Measurements from ENCODE around the gene C1orf226. TPM values are rescaled to one million over a fixed set of nuclear protein-coding genes. Genes with fewer than 3 reads are reported as not detected.
A peak's percentile ranks its signal among the peaks of the same experiment; 100 is the strongest.

The C1orf226 gene
- total and polyA plus RNA-seq, 9 of the 15 experiments (the other 6 are each of a cell fraction or from before 2014, with no cell fraction given) = 0.10 to 1.4 (median 0.47) TPM

DNA sequence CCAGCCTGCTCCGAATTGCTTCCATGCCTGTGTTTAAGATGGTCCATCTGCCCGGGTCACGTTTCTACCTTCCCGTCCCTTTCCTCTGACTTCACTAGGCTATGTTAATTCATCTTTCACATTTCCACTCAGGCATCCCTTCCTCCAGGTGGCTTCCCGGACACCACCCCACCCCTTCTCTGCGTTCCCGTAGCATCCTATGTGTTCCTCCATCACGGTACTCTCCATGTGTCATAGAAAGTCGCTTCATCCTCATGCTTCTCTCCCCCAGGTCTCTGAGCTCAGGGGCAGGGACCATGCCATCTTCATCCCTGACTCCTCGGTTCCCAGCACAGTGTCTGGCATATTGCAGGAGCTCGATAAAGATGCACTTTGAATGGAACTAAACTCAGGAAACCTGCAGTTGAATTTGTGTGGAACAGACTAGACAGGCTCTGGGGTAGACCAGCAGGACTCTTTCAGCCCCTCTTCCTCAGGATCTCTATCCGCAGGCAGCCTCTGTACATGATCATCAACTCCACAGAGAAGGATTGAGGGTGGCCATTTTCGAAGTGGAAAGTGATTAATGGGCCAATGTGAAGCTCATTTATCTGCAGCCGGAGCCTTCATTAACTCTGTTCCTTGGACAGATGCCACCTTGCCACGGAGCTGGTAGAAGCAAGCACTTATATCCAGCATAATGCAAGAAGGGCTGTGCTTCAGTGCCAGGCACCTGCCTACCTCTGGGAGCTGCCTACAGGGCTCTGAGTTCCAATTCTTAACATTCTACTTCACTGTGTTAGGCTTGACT is 9.1 kb downstream of the C1orf226 start (continued):
- TF ChIP-seq, protein P1, sequence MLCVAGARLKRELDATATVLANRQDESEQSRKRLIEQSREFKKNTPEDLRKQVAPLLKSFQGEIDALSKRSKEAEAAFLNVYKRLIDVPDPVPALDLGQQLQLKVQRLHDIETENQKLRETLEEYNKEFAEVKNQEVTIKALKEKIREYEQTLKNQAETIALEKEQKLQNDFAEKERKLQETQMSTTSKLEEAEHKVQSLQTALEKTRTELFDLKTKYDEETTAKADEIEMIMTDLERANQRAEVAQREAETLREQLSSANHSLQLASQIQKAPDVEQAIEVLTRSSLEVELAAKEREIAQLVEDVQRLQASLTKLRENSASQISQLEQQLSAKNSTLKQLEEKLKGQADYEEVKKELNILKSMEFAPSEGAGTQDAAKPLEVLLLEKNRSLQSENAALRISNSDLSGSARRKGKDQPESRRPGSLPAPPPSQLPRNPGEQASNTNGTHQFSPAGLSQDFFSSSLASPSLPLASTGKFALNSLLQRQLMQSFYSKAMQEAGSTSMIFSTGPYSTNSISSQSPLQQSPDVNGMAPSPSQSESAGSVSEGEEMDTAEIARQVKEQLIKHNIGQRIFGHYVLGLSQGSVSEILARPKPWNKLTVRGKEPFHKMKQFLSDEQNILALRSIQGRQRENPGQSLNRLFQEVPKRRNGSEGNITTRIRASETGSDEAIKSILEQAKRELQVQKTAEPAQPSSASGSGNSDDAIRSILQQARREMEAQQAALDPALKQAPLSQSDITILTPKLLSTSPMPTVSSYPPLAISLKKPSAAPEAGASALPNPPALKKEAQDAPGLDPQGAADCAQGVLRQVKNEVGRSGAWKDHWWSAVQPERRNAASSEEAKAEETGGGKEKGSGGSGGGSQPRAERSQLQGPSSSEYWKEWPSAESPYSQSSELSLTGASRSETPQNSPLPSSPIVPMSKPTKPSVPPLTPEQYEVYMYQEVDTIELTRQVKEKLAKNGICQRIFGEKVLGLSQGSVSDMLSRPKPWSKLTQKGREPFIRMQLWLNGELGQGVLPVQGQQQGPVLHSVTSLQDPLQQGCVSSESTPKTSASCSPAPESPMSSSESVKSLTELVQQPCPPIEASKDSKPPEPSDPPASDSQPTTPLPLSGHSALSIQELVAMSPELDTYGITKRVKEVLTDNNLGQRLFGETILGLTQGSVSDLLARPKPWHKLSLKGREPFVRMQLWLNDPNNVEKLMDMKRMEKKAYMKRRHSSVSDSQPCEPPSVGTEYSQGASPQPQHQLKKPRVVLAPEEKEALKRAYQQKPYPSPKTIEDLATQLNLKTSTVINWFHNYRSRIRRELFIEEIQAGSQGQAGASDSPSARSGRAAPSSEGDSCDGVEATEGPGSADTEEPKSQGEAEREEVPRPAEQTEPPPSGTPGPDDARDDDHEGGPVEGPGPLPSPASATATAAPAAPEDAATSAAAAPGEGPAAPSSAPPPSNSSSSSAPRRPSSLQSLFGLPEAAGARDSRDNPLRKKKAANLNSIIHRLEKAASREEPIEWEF (CRISPR knock-in tag; IDR thresholded peaks at IDR 0.05) = no peak
- TF ChIP-seq E2F1 (CRISPR knock-in tag; IDR thresholded peaks at IDR 0.05) (no peak), ZNF584 (CRISPR knock-in tag; IDR thresholded peaks at IDR 0.05; ENCODE audit: low read depth) (no peak), KDM1A (IDR thresholded peaks at IDR 0.05) (0 out of 4 replicates have a peak, but pooled peaks have one; percentile 8 to 44), GABPB1 (CRISPR knock-in tag; IDR thresholded peaks at IDR 0.05) (no peak), POLR2H (tag; IDR thresholded peaks at IDR 0.05; ENCODE audit: low read depth) (no peak), TOE1 (IDR thresholded peaks at IDR 0.05; ENCODE audit: borderline replicate concordance) (no peak), TOE1 (CRISPR knock-in tag; IDR thresholded peaks at IDR 0.05; ENCODE audit: borderline replicate concordance, low read depth) (no peak), POLR2A (conservative IDR thresholded peaks at IDR 0.05) (no peak), CTCF (IDR thresholded peaks at IDR 0.05 in 2 of 3, conservative IDR thresholded peaks at IDR 0.05 in 1 of 3; ENCODE audit: insufficient read depth in 2 of 3, low read depth in 1 of 3, low read length in 3 of 3) (no peak), AFF1 (IDR thresholded peaks at IDR 0.05; ENCODE audit: low read depth in 1 of 2, partially characterized antibody in 2 of 2) (no peak), POLR2G (IDR thresholded peaks at IDR 0.05; ENCODE audit: low read depth, low read length) (no peak)
